GM19025 (cell line): Measurements from ENCODE around the gene ANGPTL8.

Experiments used
- ATAC-seq: cut with Tn5 transposase; IDR thresholded peaks from one replicate; pipeline ENCODE4 v1.9.1; 2021; ENCODE audit warnings: mild to moderate bottlenecking, low read depth, moderate library complexity; ENCODE audit not compliant: unreplicated experiment

Gene ANGPTL8

DNA sequence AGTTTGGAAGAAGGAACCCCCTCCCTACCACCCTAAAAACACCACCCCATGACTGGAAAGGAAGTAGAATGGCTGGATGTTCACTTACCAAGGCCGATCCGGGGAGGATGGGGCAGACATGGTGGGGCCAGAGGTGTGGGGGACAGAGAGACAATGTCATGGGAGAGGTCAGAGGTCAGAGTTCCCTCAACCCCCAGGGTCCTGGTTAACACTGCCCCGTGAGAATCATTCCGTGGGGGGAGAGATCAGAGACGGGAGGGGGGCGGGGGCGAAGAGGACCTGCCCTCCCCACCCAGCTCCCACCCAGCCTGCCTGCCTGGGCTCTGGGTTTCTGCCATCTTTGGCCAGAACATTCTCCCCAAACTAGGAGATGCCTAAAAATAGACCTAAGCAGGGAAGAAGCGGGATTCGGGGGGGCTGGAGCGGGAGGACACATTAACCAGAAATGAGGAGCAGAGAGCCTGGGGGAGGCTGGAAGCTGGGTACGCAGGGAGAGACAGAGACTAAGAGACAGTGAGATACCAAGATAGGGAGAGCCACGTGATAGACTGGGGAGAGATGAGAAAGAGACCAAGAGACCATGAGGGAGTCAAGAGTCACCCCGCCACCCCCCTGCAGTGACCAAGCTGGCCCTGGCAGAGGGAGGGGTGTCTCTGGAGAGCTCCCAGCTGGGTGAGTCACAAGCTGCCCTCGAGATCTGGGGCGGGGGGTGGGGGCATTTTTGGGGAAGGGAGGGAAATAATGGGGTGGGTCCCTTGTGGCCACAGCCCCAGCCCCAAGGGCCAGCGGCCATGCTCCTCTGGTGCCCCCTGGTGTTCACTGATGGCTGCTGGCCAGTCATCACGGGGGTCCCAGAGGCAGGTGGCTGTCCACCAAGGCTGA, 36.0 kb upstream of the ANGPTL8 start:
- no peak for ATAC-seq

DNA sequence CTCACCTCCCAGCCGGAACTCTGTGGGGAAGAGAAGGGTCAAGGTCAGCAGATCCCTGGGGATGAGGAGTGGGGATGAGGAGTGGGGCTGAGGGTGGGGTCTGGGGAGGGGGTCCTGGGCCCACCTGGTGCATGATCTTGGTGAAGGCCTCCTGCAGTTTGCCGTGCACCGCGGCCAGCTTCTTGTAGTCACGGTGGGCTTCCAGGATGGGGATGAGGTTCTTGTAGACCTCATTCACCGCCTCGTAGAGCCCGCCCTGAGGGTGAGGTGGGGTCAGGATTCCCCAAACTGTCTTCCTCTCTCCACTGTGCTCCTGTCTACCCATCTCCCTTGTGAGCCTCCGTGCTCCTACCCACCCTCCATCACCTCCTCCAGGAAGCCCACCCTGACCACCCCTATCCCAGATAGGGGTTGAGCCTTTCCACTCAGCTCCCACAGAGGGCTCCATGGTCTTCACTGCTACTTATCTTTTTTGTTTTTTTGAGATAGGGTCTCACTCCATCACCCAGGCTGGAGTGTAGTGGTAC, 35.3 kb upstream of the ANGPTL8 start:
- no peak for ATAC-seq

DNA sequence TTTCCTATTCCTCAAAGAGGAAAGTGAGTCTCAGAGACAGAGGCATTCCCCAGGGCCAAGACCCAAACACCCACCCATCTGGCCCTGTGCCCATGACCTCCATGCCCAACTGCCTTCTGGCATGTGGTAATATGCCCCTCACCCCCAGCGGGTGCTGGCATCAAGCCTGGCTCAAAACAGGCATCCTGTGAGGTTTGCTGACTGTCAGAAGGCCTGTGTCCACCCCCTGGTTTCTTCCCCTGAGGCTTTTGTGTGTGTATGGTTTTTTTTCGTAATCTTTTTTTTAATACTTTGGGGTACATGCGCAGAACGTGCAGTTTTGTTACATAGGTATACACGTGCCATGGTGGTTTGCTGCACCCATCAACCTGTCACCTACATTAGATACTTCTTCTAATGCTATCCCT, 34.5 kb upstream of the ANGPTL8 start:
- no peak for ATAC-seq

DNA sequence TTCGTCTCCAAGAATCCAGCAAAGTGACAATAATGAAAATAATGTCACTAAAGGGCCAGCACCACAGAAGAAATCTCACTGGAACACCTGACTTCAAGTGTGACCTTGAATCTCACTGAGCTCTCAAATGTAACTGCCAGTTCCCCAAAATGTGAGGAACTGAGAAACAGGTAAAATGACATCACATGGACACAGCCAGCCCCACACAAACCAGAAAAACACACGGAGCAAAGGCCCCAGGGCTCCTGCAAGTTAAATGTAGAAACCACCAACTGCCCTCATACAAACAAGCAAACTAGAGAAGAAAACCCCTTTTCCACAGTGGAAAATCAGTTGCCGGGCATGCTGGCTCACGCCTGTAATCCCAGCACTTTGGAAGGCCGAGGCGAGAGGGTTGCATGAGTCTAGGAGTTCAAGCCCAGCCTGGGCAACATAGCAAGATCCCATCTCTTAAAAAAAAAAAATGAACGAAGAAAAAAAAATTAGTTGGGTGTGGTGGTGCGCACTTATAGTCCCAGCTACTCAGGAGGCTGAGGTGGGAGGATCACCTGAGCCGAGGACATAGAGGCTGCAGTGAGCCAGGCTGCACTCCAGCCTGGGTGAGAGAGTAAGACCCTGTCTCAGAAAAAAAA, 33.4 kb upstream of the ANGPTL8 start:
- ATAC-seq = no peak

DNA sequence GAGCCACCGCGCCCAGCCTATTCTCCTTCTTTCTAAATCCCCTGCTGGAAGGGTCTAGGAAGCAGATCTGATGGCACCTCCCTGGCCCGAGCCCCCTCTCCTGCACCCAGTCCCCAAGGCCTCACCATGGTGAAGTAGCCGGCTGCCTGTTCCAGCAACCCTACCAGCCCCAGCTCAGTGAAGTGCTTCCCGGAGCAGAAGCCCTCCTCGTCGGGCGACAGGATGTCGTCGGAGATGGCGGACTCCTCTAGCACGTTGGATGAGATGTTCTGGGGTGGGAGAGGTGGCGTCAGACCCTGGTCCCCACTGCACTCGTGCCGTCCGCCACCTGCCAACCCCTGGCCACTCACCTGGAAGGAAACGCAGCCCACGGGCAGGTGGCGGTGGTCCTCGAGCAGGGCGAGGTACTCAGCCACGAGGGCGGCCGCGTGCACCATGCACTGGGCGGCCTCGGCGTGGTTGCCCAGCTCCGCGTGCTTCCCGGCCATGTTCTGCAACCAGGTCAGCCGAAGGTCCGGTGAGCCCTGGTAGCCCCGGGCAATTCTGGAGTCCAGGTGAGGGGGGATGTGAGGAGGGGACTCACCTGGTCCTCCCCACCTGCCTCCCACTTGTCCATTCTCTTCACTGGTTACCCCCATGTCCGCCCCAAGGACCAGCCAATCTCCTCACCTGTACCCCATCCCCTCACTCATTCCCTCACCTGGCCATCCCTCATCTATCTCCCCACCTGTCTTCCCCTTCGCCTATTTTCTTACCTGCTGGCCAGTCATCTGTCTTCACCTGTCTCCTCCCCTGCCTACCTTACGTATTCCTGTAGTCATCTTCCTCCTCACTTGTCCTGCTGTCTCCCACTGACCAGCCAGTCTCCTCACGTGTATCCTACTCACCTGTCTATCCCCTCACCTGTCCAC, 30.6 kb upstream of the ANGPTL8 start:
- no peak for ATAC-seq

DNA sequence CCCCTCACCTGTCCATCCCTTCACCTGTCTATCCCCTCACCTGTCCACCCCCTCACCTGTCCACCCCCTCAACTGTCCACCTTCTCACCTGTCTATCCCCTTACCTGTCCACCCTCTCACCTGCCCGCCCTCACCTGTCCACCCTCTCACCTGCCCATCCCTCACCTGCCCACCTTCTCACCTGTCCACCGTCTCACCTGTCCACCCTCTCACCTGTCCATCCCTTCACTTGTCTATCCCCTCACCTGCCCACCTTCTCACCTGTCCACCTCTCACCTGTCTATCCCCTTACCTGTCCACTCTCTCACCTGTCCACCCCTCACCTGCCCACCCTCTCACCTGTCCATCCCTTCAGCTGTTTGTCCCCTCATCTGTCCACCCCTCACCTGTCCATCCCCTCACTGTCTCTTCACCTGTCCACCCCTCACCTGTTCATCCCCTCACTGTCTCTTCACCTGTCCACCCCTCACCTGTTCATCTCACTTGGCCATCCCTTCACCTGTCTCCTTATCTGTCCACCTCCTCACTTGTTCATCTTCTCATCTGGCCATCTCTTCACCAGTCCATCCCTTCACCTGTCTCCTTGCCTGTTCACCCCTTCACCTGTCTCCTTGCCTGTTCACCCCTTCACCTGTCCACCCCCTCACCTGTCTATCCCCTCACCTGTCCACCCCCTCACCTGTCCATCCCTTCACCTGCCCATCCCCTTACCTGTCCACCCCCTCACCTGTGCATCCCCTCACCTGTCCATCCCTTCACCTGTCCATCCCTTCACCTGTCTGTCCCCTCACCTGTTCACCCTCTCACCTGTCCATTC, 29.4 kb upstream of the ANGPTL8 start:
- no peak for ATAC-seq

DNA sequence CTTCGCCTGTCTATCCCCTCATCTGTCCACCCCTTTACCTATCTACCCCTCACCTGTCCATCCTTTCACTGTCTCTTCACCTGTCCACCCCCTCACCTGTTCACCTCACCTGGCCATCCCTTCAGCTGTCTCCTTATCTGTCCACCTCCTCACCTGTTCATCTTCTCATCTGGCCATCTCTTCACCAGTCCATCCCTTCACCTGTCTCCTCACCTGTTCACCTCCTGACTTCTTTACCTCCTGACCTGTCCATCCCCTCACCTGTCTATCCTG, 28.8 kb upstream of the ANGPTL8 start:
- no peak for ATAC-seq

DNA sequence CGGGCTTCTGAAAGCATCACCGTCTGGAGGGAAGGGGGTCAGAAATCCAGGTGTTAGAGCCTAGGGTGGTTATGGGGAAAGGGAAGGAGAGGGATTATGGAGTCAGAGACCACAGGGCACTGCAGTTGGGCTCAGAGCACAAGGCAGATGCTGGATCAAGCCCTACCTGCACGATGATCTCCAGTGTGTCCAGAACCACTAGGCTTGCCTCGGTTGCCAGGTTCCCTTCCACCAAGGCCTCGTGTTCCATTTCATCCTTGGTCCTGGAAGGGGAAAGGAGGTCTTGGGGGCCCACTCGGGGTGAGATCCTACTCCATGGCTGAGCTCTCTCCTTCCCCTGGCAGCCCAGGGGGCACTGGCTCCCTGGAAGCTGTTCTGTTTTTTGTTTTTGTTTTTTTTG, 25.0 kb upstream of the ANGPTL8 start:
- no peak for ATAC-seq

DNA sequence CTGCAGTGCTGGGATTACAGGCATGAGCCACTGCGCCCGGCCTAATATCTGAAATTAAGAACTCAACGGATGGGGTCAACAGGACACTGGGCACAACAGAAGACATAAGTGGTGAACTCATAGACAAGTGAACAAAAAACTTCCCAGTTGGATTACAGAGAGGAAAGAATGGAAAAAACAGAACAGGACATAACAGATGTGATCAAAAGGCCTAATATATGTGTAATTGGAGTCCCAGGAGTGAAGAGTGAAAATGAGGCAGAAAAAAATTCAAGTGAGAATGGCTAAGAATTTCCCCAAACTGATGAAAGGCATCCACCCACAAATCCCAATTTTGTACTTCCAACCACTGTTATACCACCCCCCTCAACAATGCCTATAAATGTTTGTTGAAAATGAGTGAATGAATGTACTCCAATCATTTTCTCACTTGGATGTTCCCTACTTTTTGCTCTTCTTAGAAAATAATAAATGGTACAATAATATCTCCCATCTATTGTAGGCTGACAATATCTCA, 18.3 kb upstream of the ANGPTL8 start:
- ATAC-seq = no peak

DNA sequence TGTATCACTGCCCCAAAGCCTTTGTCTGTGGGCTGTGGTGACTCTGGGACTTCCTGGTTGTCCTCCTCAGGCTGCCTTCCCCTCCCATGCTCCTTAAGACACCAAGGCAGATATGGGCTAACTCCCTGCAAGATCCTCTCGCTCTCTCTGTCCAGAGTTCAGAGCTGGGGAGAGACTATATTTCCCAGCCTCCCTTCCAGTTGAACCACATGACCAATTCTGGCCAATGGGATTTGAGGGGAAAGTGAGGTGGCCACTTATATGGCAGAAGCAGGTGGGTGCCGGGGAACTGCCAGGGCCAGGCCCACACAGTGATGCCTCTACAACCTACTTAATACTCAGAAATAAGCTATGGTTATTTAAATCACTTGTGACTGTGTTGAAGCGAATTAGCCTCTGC, 16.2 kb upstream of the ANGPTL8 start:
- ATAC-seq = no peak

DNA sequence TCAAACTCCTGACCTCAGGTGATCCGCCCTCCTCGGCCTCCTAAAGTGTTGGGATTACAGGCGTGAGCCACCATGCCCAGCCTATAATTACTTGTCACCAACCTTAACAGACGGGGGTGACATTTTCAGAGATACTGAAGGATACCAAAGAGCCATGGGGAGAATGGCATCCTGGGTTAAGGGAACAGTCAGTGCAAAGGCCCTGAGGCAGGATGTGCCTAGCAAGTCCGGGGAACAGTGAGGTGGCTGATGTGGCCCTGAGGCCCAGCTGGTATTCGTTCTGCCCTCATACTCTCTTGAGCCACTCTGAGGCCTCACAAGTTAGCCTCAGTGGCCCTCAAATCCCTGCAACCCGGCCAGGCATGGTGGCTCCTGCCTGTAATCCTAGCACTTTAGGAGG, 15.0 kb upstream of the ANGPTL8 start:
- ATAC-seq = no peak

DNA sequence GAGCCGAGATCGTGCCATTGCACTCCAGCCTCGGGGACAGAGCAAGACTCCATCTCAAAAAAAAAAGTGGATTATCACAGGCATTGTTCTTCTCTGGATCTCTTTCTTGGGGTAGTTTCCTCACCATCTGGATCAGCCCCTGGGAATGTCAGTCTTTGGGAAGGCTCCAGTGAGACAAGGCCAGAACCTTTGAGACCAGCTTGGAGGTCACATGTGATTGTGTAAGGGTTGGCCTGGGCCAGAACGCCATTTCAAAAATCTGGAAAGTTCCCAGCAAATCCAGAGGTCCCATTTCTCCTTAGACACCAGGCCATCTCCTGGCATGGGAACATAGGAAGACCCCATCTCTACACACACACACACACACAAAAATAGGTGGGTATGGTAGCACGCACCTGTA, 14.2 kb upstream of the ANGPTL8 start:
- ATAC-seq = no peak

DNA sequence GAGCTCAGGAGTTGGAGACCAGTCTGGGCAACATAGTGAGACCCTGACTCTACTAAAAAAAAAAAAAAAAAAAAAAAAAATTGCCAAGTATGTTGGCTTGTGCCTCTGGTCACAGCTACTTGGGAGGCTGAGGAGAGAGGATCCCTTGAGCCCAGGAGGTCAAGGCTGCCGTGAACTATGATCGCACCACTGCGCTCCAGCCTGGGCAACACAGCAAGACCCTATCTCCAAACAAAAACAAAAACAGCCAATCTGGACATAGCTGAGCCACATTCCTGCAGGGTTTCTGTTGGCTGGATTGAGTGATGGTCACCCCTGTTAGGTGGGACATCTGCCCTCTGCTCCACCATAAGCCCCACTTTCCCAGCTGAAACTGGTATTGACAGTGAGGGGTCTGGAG, 13.6 kb upstream of the ANGPTL8 start:
- no peak for ATAC-seq

DNA sequence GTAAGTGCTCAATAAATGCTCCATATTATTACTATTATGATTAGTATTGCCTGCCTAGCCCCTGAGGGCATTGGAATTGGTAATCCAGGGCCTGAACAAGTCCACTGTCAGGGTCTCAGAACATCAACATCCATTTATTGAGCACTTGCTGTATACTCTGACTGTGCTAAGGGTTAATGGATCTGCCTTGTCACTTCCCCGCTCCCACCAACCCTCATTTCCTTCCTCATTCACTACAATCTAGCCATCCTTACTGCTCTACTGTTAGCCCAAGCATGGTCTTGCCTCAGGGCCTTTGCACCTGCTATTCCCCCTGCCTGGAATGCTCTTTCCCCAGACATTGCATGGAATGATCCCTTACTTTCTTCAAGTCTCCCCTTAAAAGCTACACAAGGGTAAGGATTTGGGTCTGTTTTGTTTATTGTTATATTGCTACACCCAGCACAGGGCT, 12.7 kb upstream of the ANGPTL8 start:
- no peak for ATAC-seq

DNA sequence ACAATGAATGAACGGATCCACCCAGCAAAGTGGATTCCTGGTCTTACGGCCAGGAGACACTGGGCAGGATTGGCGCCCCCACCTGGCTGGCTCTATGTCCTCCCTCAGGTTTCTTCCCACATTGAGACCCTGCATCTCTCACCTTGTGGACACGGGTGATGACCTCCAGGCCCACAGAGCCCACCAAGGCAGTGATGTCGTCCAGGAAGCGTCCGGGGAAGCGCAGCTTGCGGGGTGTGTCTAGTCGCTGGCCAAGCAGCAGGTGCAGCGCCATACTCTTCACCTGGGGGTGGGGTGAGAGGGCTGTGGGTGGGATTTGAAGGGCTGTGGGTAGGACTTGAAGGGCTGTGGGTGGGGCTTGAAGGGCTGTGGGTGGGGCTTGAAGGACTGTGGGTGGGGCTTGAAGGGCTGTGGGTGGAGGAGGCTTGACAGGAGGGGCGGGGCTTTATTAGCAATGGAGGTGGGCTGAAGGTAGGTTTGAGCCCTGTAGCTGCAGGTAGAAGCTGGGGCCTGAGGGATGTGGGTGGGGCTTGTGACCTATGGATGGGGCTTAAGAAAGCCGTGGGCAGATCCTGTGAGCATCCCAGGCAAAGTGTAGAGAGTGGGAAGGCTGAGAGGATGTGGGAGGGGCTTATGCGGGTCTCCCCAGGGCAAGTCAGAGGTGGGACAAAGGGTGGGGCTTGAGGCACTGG, 12.1 kb upstream of the ANGPTL8 start:
- ATAC-seq = no peak

DNA sequence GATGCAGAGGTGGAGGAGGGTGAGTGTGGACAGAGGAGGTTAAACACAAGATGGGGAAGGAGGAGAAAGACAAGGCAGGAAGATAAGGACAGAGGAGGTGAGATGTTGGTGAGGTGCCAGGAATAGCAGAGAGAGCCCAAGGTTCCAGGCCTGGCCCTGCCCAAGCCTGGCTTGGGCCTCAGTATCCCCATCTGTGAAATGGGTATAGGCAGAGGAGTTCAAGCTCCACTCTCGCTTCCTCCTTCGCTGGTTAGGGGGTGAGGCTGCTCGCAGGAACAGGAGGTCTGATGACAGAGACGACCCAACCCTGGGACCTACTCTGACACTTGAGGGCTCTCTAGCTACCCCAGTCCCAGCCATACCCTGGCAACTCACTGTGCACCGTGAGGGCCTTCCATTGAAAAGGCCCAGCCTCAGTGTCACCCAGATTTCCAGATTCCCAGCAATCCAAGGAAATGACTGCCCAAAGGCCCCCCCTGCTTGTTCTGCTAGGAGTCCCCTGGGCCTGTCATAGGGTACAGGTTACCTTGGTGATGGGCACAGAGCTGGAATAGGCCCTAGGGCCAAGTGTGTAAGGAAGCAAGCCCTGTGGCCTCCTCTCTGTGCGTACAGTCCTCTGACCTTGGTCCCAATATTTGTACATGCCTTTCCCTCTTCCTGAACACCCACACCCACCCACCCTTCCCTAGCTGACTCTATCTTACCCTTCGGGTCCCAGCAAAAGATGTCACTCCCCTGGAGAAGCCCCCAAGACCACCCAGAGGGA, 8.6 kb upstream of the ANGPTL8 start:
- ATAC-seq = no peak

DNA sequence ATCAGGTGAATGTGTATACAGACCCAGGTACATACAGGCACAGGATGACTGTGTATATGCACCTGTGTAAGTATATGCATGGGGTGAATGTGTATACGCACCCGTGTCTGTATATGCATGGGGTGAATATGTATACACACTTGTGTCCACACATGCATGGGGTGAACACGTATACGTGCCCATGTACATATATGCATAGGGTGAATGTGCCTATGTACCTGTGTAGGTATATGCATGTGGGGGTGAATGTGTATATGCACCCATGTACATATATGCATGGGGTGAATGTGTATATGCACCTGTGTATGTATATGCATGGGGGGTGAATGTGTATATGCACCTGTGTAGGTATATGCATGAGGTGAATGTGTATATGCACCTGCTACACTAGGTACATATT, 6.9 kb upstream of the ANGPTL8 start:
- no peak for ATAC-seq

DNA sequence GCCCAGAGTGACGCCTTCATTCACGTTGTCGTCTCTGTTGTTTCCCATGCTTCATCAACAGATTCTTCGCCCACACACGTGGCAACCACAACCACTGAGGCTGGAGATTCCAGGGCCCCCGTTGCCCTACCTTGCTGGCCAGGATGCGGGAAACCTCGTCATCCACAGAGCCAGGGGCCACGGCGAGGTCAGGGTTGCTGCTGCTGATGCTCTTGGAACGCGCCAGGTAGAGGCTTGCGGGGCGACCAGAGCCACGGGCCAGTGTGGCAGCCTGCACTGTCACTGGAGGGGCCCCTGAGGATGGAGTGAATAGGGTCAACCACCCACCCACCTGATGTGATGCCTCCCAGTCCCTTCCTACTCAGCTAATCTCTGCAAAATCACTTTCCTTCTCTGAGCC, 6.3 kb upstream of the ANGPTL8 start:
- no peak for ATAC-seq
